ENCODE results near the gene SELENOO. TPM values are rescaled to one million over a fixed set of nuclear protein-coding genes. Genes with fewer than 3 reads are reported as not detected.
"Not testable (repeated sequence)": the region's sequence is repeated elsewhere in the genome, so short reads cannot be mapped to it uniquely, and the experiment has no call there.

SELENOO gene
- total RNA-seq = 22.4 and 25.0 TPM in 2 replicates

GRCh38 chr22:50200461-50201190 is at the start of gene SELENOO:
Gene SELENOO (plus strand): TSS chr22:50201011. CDS start chr22:50201037, 26 bp downstream.
- intact Hi-C loops (cut with micrococcal nuclease) = loop anchor here (1.0 to 2.0 kb wide), 3 partner anchors 9 to 428 kb away; partner anchors contain the start of genes ARSA and TRABD

- intact Hi-C loops (cut with micrococcal nuclease) = no loop called here
Measured at GRCh38 chr22:50151571-50152537, 49.0 kb upstream of the SELENOO start.

- intact Hi-C loops (cut with micrococcal nuclease) = no loop called here
Measured at GRCh38 chr22:50153056-50153755, 47.6 kb upstream of the SELENOO start.

- intact Hi-C loops (cut with micrococcal nuclease) = no loop called here
Measured at GRCh38 chr22:50153756-50154140, 47.1 kb upstream of the SELENOO start.

GRCh38 chr22:50157709-50158375 is 43.0 kb upstream of the SELENOO start:
- intact Hi-C loops (cut with micrococcal nuclease) = no loop called here

- intact Hi-C loops (cut with micrococcal nuclease) = no loop called here
Measured at GRCh38 chr22:50160947-50161346, 39.9 kb upstream of the SELENOO start.

GRCh38 chr22:50161508-50162390 is 39.1 kb upstream of the SELENOO start:
- intact Hi-C loops (cut with micrococcal nuclease) = no loop called here

- intact Hi-C loops (cut with micrococcal nuclease) = no loop called here
Measured at GRCh38 chr22:50162391-50162956, 38.3 kb upstream of the SELENOO start.

GRCh38 chr22:50165436-50166123 is 35.2 kb upstream of the SELENOO start:
- intact Hi-C loops (cut with micrococcal nuclease) = no loop called here

GRCh38 chr22:50167689-50168489 is 32.9 kb upstream of the SELENOO start:
- intact Hi-C loops (cut with micrococcal nuclease) = no loop called here

GRCh38 chr22:50168490-50169180 is 32.2 kb upstream of the SELENOO start:
- intact Hi-C loops (cut with micrococcal nuclease) = not testable (repeated sequence)

GRCh38 chr22:50169181-50169759 is 31.5 kb upstream of the SELENOO start:
- intact Hi-C loops (cut with micrococcal nuclease) = no loop called here

- intact Hi-C loops (cut with micrococcal nuclease) = no loop called here
Measured at GRCh38 chr22:50169774-50170341, 31.0 kb upstream of the SELENOO start.

- intact Hi-C loops (cut with micrococcal nuclease) = no loop called here
Measured at GRCh38 chr22:50170453-50171318, 30.1 kb upstream of the SELENOO start, which contains the start of gene PANX2. Gene PANX2 (plus strand): TSS chr22:50170731. CDS start chr22:50170731, 0 bp downstream.

- intact Hi-C loops (cut with micrococcal nuclease) = no loop called here
Measured at GRCh38 chr22:50171319-50171964, 29.4 kb upstream of the SELENOO start.
